Measurements from ENCODE around the gene SLX9. TPM values are rescaled to one million over a fixed set of nuclear protein-coding genes. Genes with fewer than 3 reads are reported as not detected.

The SLX9 gene
- total and polyA plus RNA-seq, 2 experiments from 2014 or later, result 24.7 to 31.2 TPM

DNA sequence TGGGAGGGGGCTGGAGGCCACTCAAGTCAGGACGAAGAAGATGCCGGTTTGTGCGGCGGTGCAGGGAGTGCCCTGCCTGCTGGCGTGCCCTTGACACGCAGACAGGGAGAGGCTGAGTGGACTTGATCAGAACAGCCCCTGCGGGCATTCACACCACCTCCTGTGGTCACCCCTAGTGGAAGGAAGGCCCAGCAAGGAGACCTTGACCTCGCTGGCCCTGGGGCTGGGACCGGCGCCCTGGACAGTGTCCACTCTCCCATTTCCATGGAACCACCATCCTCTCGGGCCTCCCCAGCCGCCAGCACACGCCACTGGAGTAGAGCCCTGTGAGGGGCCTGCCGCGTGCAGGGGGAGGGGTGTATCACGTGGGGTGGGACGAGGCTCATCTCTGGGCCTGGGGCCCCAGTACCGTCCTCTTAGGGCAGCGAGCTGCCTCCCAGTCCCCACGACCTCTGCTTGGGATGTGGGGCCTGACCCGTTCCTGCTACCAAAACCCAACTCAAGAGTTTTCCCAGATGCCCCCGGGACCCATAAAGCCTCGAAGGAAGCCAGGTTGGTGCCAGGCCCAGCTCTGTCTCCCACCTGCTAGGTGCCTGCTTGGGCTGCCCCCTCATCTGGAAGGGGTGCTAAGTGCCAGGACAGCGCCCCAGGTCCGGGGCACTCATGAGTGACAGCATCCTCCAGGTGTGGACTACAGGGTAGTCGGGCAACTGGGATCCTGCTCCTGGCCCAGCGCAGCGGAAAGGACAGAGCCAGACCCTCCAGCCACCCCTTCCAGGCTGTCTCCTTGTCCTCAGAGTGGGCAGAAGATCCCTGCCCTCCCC is 62.8 kb downstream of the SLX9 start:
- H3K4me1 ChIP-seq (ENCODE audit: low read depth), result no peaks in the 10 kb centered on the region
- no peaks in the 10 kb centered on the region for H3K27me3 ChIP-seq
- H3K9me3 ChIP-seq (ENCODE audit: low read depth), result no peaks in the 10 kb centered on the region
- H3K4me3 ChIP-seq, result no peak overlapping the region
- H3K27ac ChIP-seq, result no peak overlapping the region
- no peak for DNase-seq (ENCODE audit: low read depth in 1 of 2, low spot score in 1 of 2)
- no peak for TF ChIP-seq CTCF (IDR thresholded peaks at IDR 0.05; ENCODE audit: low read depth, low read length)
- H3K36me3 ChIP-seq, result no peaks in the 10 kb centered on the region

DNA sequence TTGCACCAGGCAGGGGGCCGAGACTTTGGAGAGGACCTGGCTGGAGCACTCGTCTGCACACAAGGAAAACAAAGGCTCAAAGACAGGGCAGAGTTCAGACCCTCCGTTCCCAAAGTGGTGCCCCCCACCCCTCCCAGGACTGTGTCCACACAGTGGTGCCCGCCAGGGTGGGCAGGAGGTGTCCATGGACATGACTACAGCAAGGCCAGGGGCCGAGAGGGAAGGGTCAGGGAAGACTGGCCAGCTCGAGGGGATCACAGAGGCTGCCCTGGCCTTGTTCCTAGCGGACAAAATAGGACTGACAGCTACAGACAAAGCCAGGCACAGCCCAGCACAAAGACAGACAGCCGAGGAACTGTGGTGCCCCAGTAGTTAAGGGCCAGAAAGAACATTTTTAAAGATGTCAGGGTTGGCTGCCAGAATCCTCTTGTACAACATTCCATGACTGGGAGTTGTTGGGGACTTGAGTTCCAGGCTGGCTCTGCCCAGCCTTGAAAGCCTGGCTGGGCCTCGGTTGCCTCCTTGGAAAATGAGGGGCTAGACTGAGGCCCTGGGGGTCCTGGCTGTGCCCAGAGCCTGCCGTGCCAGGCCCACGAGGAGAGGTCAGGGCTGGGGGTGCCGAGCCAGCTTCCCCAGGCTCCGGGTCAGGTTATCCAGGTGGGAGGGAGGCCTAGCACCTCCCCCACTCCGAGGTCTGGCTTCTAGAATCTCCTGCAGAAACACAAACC is 63.7 kb downstream of the SLX9 start:
- no peak for TF ChIP-seq CTCF (IDR thresholded peaks at IDR 0.05; ENCODE audit: low read depth, low read length)
- DNase-seq (ENCODE audit: low read depth in 1 of 2, low spot score in 1 of 2), result no peak
- Histone ChIP-seq H3K27ac (no peak overlapping the region), H3K36me3 (no peaks in the 10 kb centered on the region), H3K4me1 (ENCODE audit: low read depth) (no peaks in the 10 kb centered on the region), H3K4me3 (no peak overlapping the region), H3K27me3 (no peaks in the 10 kb centered on the region), H3K9me3 (ENCODE audit: low read depth) (no peaks in the 10 kb centered on the region)

- TF ChIP-seq CTCF (IDR thresholded peaks at IDR 0.05; ENCODE audit: low read depth, low read length), result no peak
- Histone ChIP-seq H3K36me3 (no peaks in the 10 kb centered on the region), H3K9me3 (ENCODE audit: low read depth) (no peaks in the 10 kb centered on the region), H3K4me3 (no peak overlapping the region), H3K4me1 (ENCODE audit: low read depth) (no peaks in the 10 kb centered on the region), H3K27me3 (no peaks in the 10 kb centered on the region), H3K27ac (no peak overlapping the region)
- no peak for DNase-seq (ENCODE audit: low read depth in 1 of 2, low spot score in 1 of 2)
These were observed 64.2 kb downstream of the SLX9 start for GRCh38 chr21:45004059-45004422.

- Histone ChIP-seq H3K4me3 (no peak overlapping the region), H3K36me3 (no peaks in the 10 kb centered on the region), H3K27me3 (no peaks in the 10 kb centered on the region), H3K27ac (no peak overlapping the region), H3K9me3 (ENCODE audit: low read depth) (no peaks in the 10 kb centered on the region), H3K4me1 (ENCODE audit: low read depth) (peaks cover 2% of the 10 kb centered on the region)
- TF ChIP-seq CTCF (IDR thresholded peaks at IDR 0.05; ENCODE audit: low read depth, low read length), result no peak
- no peak for DNase-seq (ENCODE audit: low read depth in 1 of 2, low spot score in 1 of 2)
These were observed 64.8 kb downstream of the SLX9 start for GRCh38 chr21:45004481-45005247.

- Histone ChIP-seq H3K27ac (no peak overlapping the region), H3K4me1 (ENCODE audit: low read depth) (peaks cover 10% of the 10 kb centered on the region), H3K4me3 (no peak overlapping the region), H3K9me3 (ENCODE audit: low read depth) (no peaks in the 10 kb centered on the region), H3K36me3 (no peaks in the 10 kb centered on the region), H3K27me3 (no peaks in the 10 kb centered on the region)
- no peak for DNase-seq (ENCODE audit: low read depth in 1 of 2, low spot score in 1 of 2)
- TF ChIP-seq CTCF (IDR thresholded peaks at IDR 0.05; ENCODE audit: low read depth, low read length), result no peak
These were observed 66.8 kb downstream of the SLX9 start for GRCh38 chr21:45006536-45007095.

Data from cardiac muscle cell (in vitro differentiated cells and primary cell).